ENCODE measurements around the gene MARCHF4.

GRCh38 chr2:216369821-216370220, 2.5 kb downstream of the MARCHF4 start:
- TF ChIP-seq CTCF (IDR thresholded peaks at IDR 0.05) (no peak), POLR2A (IDR thresholded peaks at IDR 0.05) (no peak)
